H9 (cell line): ENCODE results near the gene SRPK1. TPM values are rescaled to one million over a fixed set of nuclear protein-coding genes. Genes with fewer than 3 reads are reported as not detected.

Experiments used
- DNase-seq: peaks from one replicate; pipeline ENCODE4 v3.0.0-alpha.2; 2017
- H2AFZ ChIP-seq: one replicate; pipeline ENCODE4 v1.6.1; 2013; ENCODE audit warnings: mild to moderate bottlenecking, low read length, control low read depth, moderate library complexity
- H2AK5ac ChIP-seq: 2 replicates; pipeline ENCODE4 v1.6.1; 2013; ENCODE audit warnings: low read length, control low read depth, mixed read lengths; ENCODE audit not compliant: insufficient read length
- H2BK120ac ChIP-seq: one replicate; pipeline ENCODE4 v1.6.1; 2013; ENCODE audit warnings: low read depth, mild to moderate bottlenecking, low read length, control low read depth, inconsistent platforms; ENCODE audit not compliant: poor library complexity, severe bottlenecking
- H2BK12ac ChIP-seq: 2 replicates; pipeline ENCODE4 v1.6.1; 2013; ENCODE audit warnings: low read length, control low read depth, mixed read lengths, low read depth; ENCODE audit not compliant: insufficient read length
- H2BK15ac ChIP-seq: 2 replicates; pipeline ENCODE4 v1.6.1; 2013; ENCODE audit warnings: low read depth, low read length, control low read depth
- H2BK20ac ChIP-seq: one replicate; pipeline ENCODE4 v1.6.1; 2013; ENCODE audit warnings: low read depth, mild to moderate bottlenecking, low read length, control low read depth, inconsistent platforms; ENCODE audit not compliant: poor library complexity, severe bottlenecking
- H2BK5ac ChIP-seq: 2 replicates; pipeline ENCODE4 v1.6.1; 2013; ENCODE audit warnings: low read length, control low read depth, mixed read lengths; ENCODE audit not compliant: insufficient read length
- H3K14ac ChIP-seq: 2 replicates; pipeline ENCODE4 v1.6.1; 2013; ENCODE audit warnings: low read length, control low read depth; ENCODE audit not compliant: insufficient read depth
- H3K18ac ChIP-seq: 2 replicates; pipeline ENCODE4 v1.6.1; 2013; ENCODE audit warnings: low read depth, mild to moderate bottlenecking, mixed read lengths, low read length, control low read depth; ENCODE audit not compliant: insufficient read length
- H3K23ac ChIP-seq: 2 replicates; pipeline ENCODE4 v1.6.1; 2013; ENCODE audit warnings: low read length, control low read depth, mixed read lengths, low read depth; ENCODE audit not compliant: insufficient read length
- H3K23me2 ChIP-seq: 2 replicates; pipeline ENCODE4 v1.6.1; 2013; ENCODE audit warnings: low read depth, mild to moderate bottlenecking, mixed read lengths, low read length, control low read depth; ENCODE audit not compliant: insufficient read length, poor library complexity, severe bottlenecking
- H3K27ac ChIP-seq: 2 replicates; pipeline ENCODE4 v1.5.1; 2013; ENCODE audit warnings: low read length, control low read depth, mixed read lengths, low read depth; ENCODE audit not compliant: insufficient read length
- H3K27me3 ChIP-seq: 2 replicates; pipeline ENCODE4 v1.6.1; 2013; ENCODE audit warnings: low read length, control low read depth, inconsistent platforms; ENCODE audit not compliant: insufficient read depth
- H3K4ac ChIP-seq: 2 replicates; pipeline ENCODE4 v1.6.1; 2013; ENCODE audit warnings: low read depth, mild to moderate bottlenecking, control low read depth, inconsistent platforms, low read length, moderate library complexity
- H3K4me1 ChIP-seq: 2 replicates; pipeline ENCODE4 v1.6.1; 2013; ENCODE audit warnings: low read length, control low read depth, inconsistent platforms; ENCODE audit not compliant: insufficient read depth
- H3K4me2 ChIP-seq: 2 replicates; pipeline ENCODE4 v1.6.1; 2013; ENCODE audit warnings: low read length, control low read depth, mixed read lengths; ENCODE audit not compliant: insufficient read length, insufficient read depth
- H3K56ac ChIP-seq: 2 replicates; pipeline ENCODE4 v1.6.1; 2013; ENCODE audit warnings: low read depth, mild to moderate bottlenecking, mixed read lengths, low read length, control low read depth; ENCODE audit not compliant: insufficient read length
- H3K79me1 ChIP-seq: 2 replicates; pipeline ENCODE4 v1.6.1; 2013; ENCODE audit warnings: low read depth, mild to moderate bottlenecking, moderate library complexity, low read length, control low read depth, inconsistent platforms; ENCODE audit not compliant: insufficient read depth, poor library complexity, severe bottlenecking
- H3K79me2 ChIP-seq: 2 replicates; pipeline ENCODE4 v1.6.1; 2013; ENCODE audit warnings: low read length, control low read depth, inconsistent platforms; ENCODE audit not compliant: insufficient read depth
- H3K9ac ChIP-seq: 2 replicates; pipeline ENCODE4 v1.6.1; 2013; ENCODE audit warnings: low read length, control low read depth, mixed read lengths; ENCODE audit not compliant: insufficient read length; ENCODE audit errors: extremely low read depth
- H3K9me3 ChIP-seq: one replicate; pipeline ENCODE4 v1.6.1; 2013; ENCODE audit warnings: low read depth, low read length, inconsistent platforms; ENCODE audit not compliant: control insufficient read depth
- H3T11ph ChIP-seq: one replicate; pipeline ENCODE4 v1.6.1; 2013; ENCODE audit warnings: mild to moderate bottlenecking, low read length, control low read depth, inconsistent platforms
- H4K20me1 ChIP-seq: one replicate; pipeline ENCODE4 v1.6.1; 2013; ENCODE audit not compliant: control insufficient read depth, insufficient read length, insufficient read depth
- H4K5ac ChIP-seq: 2 replicates; pipeline ENCODE4 v1.6.1; 2013; ENCODE audit warnings: low read depth, mild to moderate bottlenecking, mixed read lengths, low read length, control low read depth; ENCODE audit not compliant: insufficient read length
- H4K8ac ChIP-seq: replicated peaks from 2 replicates; pipeline ENCODE4 v1.6.1; 2013; ENCODE audit warnings: low read length, control low read depth, mixed read lengths, low read depth; ENCODE audit not compliant: insufficient read length
- H4K91ac ChIP-seq: 2 replicates; pipeline ENCODE4 v1.6.1; 2013; ENCODE audit warnings: low read depth, mild to moderate bottlenecking, moderate library complexity, mixed read lengths, low read length, control low read depth; ENCODE audit not compliant: insufficient read length
- H3K27ac Mint-ChIP-seq, 3 experiments: 2 replicates in 2 of 3; 3 replicates in 1 of 3; pipeline ENCODE4 v1.8.0; 2020 to 2021; ENCODE audit warnings: mixed read lengths in 3 of 3, mild to moderate bottlenecking in 1 of 3, moderate library complexity in 1 of 3
- H3K27me3 Mint-ChIP-seq: 2 replicates; pipeline ENCODE4 v1.8.0; 2021; ENCODE audit warnings: low read depth, mild to moderate bottlenecking, moderate library complexity, mixed read lengths
- H3K36me3 Mint-ChIP-seq, 3 experiments: 2 replicates in 2 of 3; 3 replicates in 1 of 3; pipeline ENCODE4 v1.8.0; 2020 to 2021; ENCODE audit warnings: low read depth in 3 of 3, mixed read lengths in 3 of 3; ENCODE audit not compliant: insufficient read depth in 1 of 3
- H3K4me1 Mint-ChIP-seq, 2 experiments: 2 replicates each; pipeline ENCODE4 v1.8.0; 2020; ENCODE audit warnings: mixed read lengths in 2 of 2
- H3K4me3 Mint-ChIP-seq, 2 experiments: 2 replicates in 1 of 2; 3 replicates in 1 of 2; pipeline ENCODE4 v1.8.0; 2020 to 2021; ENCODE audit warnings: mild to moderate bottlenecking in 2 of 2, mixed read lengths in 2 of 2, moderate library complexity in 1 of 2
- H3K9me3 Mint-ChIP-seq, 2 experiments: 2 replicates in 1 of 2; 3 replicates in 1 of 2; pipeline ENCODE4 v1.8.0; 2020; ENCODE audit warnings: mild to moderate bottlenecking in 2 of 2, mixed read lengths in 2 of 2, moderate library complexity in 1 of 2
- CTCF ChIP-seq: fragments of 200-600 bp; sonication (generic); conservative IDR thresholded peaks from 3 replicates; pipeline ENCODE4 v1.8.0; 2021; ENCODE audit warnings: antibody characterized with exemption, mild to moderate bottlenecking
- WGBS: extraction: QIAGEN DNeasy Blood & Tissue Kit; methylation state at CpG from one replicate; pipeline ENCODE4 v1.1.7; 2013; ENCODE audit warnings: missing lambda C conversion rate, low lambda C conversion rate, mixed read lengths; ENCODE audit not compliant: insufficient read length; ENCODE audit errors: extremely low coverage; 5-methylcytosine and 5-hydroxymethylcytosine counted together
- total RNA-seq: library from RNA; stranded (reverse); gene quantifications from 2 replicates; pipeline ENCODE4 v1.2.1, GENCODE V29; 2021

SRPK1 gene
- total RNA-seq, 1 experiment from 2014 or later: 93.2 TPM

GRCh38 chr6:35970181-35970580 is 49.3 kb upstream of the SRPK1 start:
- no peak overlapping the region for H2BK15ac ChIP-seq
- H2AK5ac ChIP-seq: no peak overlapping the region
- H3K9ac ChIP-seq: no peak overlapping the region
- H3K79me1 ChIP-seq: no peaks in the 10 kb centered on the region
- H4K91ac ChIP-seq: no peak overlapping the region
- no peaks in the 10 kb centered on the region for H3K79me2 ChIP-seq
- Mint-ChIP-seq H3K36me3 (no peaks in the 10 kb centered on the region), H3K9me3 (no peaks in the 10 kb centered on the region), H3K4me3 (no peak overlapping the region), H3K27me3 (no peaks in the 10 kb centered on the region), H3K4me1 (peaks cover 11% of the 10 kb centered on the region in 2 experiments), H3K27ac (no peak overlapping the region)
- DNase-seq: no peak
- no peak overlapping the region for H2BK120ac ChIP-seq
- H3K23me2 ChIP-seq: no peaks in the 10 kb centered on the region
- H3T11ph ChIP-seq: no peak overlapping the region
- no peak overlapping the region for H3K27ac ChIP-seq
- H3K14ac ChIP-seq: no peak overlapping the region
- H3K27me3 ChIP-seq: no peaks in the 10 kb centered on the region; the same call in 1 of the 2 replicates
- no peak overlapping the region for H2BK20ac ChIP-seq
- no peak overlapping the region for H3K23ac ChIP-seq
- H3K4me2 ChIP-seq: no peak overlapping the region
- H2BK5ac ChIP-seq: no peak overlapping the region
- H2BK12ac ChIP-seq: no peak overlapping the region
- WGBS: no CpG with 5 or more reads among the region's 4 CpGs
- H3K18ac ChIP-seq: no peak overlapping the region
- no peak overlapping the region for H2AFZ ChIP-seq
- H3K4me1 ChIP-seq: no peaks in the 10 kb centered on the region
- no peak overlapping the region for H4K8ac ChIP-seq
- no peaks in the 10 kb centered on the region for H4K20me1 ChIP-seq
- no peaks in the 10 kb centered on the region for H3K9me3 ChIP-seq
- no peak overlapping the region for H3K56ac ChIP-seq
- H3K4ac ChIP-seq: no peak overlapping the region
- no peak overlapping the region for H4K5ac ChIP-seq
- no peak for TF ChIP-seq CTCF
